Loucy (cell line): ENCODE measurements around the gene NFATC3.

Experiments
- H2AFZ ChIP-seq: fragments of 200-600 bp; sonication (generic); 2 replicates; pipeline ENCODE4 v1.6.0; 2016; ENCODE audit warnings: antibody characterized with exemption, mild to moderate bottlenecking, low read length, moderate library complexity
- H3F3A ChIP-seq: fragments of 200-600 bp; 2 replicates; pipeline ENCODE4 v1.6.0; 2016; ENCODE audit warnings: antibody characterized with exemption, low read depth, mild to moderate bottlenecking
- H3K27me3 ChIP-seq: fragments of 200-600 bp; sonication (generic); 2 replicates; pipeline ENCODE4 v1.6.1; 2014; ENCODE audit warnings: low read length, mild to moderate bottlenecking; ENCODE audit not compliant: insufficient read depth, poor library complexity, severe bottlenecking
- H3K36me3 ChIP-seq: fragments of 200-600 bp; sonication (generic); 2 replicates; pipeline ENCODE4 v1.6.1; 2016; ENCODE audit warnings: low read length; ENCODE audit not compliant: insufficient read depth
- H3K4me1 ChIP-seq: fragments of 200-600 bp; sonication (generic); 2 replicates; pipeline ENCODE4 v1.5.1; 2014; ENCODE audit warnings: low read length, mild to moderate bottlenecking; ENCODE audit not compliant: insufficient read depth, poor library complexity, severe bottlenecking
- H3K4me2 ChIP-seq: fragments of 200-600 bp; sonication (generic); 2 replicates; pipeline ENCODE4 v1.6.0; 2014; ENCODE audit warnings: antibody characterized with exemption, low read length, low read depth, mild to moderate bottlenecking; ENCODE audit not compliant: poor library complexity, severe bottlenecking
- H3K4me3 ChIP-seq: fragments of 200-600 bp; sonication (generic); 2 replicates; pipeline ENCODE4 v1.5.1; 2014; ENCODE audit warnings: low read length, mild to moderate bottlenecking, mixed read lengths; ENCODE audit not compliant: poor library complexity, severe bottlenecking
- H3K79me2 ChIP-seq: fragments of 200-600 bp; sonication (generic); 2 replicates; pipeline ENCODE4 v1.6.1; 2014; ENCODE audit warnings: low read length; ENCODE audit not compliant: insufficient read depth
- H3K9ac ChIP-seq: fragments of 200-600 bp; sonication (generic); 2 replicates; pipeline ENCODE4 v1.6.0; 2014; ENCODE audit warnings: mild to moderate bottlenecking, low read depth, low read length, moderate library complexity; ENCODE audit not compliant: poor library complexity, severe bottlenecking
- H3K9me2 ChIP-seq: fragments of 200-600 bp; sonication (generic); replicated peaks from 2 replicates; pipeline ENCODE4 v1.6.1; 2016; ENCODE audit warnings: low read depth, low read length, mixed read lengths
- H3K9me3 ChIP-seq: fragments of 200-600 bp; sonication (generic); 2 replicates; pipeline ENCODE4 v1.6.1; 2014; ENCODE audit warnings: mild to moderate bottlenecking, antibody characterized with exemption, low read length, low read depth; ENCODE audit not compliant: insufficient read depth
- H4K20me1 ChIP-seq: fragments of 200-600 bp; sonication (generic); 2 replicates; pipeline ENCODE4 v1.6.0; 2014; ENCODE audit warnings: antibody characterized with exemption, low read length, mild to moderate bottlenecking; ENCODE audit not compliant: insufficient read depth, poor library complexity, severe bottlenecking
- EZH2phosphoT487 ChIP-seq: fragments of 200-600 bp; IDR thresholded peaks from 2 replicates; pipeline ENCODE4 v1.6.1; 2018; ENCODE audit warnings: antibody characterized with exemption, mild to moderate bottlenecking, moderate library complexity, borderline replicate concordance
- TF ChIP-seq, protein P1 (sequence below): fragments of 200-600 bp; sonication (generic); conservative IDR thresholded peaks from 2 replicates; pipeline ENCODE4 v1.5.1; 2014; ENCODE audit warnings: mild to moderate bottlenecking, antibody characterized with exemption, low read length

NFATC3 gene

DNA sequence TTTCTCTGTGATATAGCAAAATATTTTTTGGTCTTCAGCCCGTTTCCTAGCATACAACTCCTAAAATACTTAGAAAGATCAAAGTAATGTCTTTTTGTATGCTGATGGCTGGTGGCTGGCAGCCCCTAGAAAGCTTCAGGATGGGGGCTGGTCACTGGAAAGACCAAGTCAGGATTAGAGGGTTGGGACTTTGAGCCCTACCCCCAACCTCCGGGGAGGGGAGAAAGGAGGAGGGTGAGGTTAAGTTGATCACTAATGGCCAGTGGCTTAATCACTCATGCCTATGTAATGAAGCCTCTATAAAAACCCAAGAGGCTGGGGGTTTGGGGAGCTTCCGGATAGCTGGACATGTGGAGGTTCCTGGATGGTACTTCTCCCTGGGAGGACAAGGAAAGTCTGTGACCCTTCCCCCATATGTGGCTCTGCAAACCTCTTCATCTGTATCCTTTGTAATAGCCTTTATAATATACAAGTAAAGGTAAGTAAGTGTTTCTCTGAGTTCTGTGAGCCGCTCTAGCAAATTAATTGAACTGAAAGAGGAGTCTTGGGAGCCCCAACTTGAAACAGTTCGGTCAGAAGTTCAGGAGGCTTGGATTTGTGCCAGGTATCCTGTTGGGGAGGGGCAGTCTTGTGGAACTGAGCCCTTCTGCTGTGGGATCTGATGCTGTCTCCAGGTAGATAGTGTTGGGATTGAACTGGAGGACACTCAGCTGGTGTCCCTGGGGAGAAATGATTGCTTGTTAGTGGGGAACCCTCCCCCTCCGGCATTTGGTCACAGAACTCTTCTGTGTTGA is 182.6 kb downstream of the NFATC3 start:
- Histone ChIP-seq H3K36me3 (no peaks in the 10 kb centered on the region), H3K79me2 (peaks cover 83% of the 10 kb centered on the region), H3K4me1 (peaks cover 25% of the 10 kb centered on the region), H4K20me1 (peaks cover 22% of the 10 kb centered on the region), H3K27me3 (no peaks in the 10 kb centered on the region), H3F3A (no peaks in the 10 kb centered on the region), H3K9me3 (no peaks in the 10 kb centered on the region), H3K9ac (peak overlapping the region; percentile 30), H3K4me3 (no peak overlapping the region), H3K9me2 (no peaks in the 10 kb centered on the region), H2AFZ (no peak overlapping the region), H3K4me2 (peak overlapping the region; percentile 43)
- no peak for TF ChIP-seq EZH2phosphoT487
- TF ChIP-seq, protein P1, sequence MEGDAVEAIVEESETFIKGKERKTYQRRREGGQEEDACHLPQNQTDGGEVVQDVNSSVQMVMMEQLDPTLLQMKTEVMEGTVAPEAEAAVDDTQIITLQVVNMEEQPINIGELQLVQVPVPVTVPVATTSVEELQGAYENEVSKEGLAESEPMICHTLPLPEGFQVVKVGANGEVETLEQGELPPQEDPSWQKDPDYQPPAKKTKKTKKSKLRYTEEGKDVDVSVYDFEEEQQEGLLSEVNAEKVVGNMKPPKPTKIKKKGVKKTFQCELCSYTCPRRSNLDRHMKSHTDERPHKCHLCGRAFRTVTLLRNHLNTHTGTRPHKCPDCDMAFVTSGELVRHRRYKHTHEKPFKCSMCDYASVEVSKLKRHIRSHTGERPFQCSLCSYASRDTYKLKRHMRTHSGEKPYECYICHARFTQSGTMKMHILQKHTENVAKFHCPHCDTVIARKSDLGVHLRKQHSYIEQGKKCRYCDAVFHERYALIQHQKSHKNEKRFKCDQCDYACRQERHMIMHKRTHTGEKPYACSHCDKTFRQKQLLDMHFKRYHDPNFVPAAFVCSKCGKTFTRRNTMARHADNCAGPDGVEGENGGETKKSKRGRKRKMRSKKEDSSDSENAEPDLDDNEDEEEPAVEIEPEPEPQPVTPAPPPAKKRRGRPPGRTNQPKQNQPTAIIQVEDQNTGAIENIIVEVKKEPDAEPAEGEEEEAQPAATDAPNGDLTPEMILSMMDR = no peak

DNA sequence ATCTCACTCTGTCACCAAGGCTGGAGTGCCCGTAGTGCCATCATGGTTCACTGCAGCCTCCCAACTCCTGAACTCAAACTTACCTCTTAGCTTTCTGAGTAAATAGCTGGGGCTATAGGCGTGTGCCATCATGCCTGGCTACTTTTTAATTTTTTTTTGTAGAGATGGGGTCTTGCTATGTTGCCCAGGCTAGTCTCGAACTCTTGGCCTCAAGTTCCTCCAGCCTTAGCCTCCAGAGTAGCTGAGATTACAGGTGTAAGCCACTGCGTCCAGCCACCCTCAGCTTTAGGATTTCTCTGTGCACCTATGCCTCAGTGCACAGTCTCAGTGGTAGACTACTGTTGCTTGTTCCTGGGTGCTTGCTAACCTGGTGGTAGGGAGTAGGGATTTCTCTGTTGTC is 184.6 kb downstream of the NFATC3 start:
- Histone ChIP-seq H3K79me2 (peaks cover 99% of the 10 kb centered on the region), H3K4me1 (peaks cover 40% of the 10 kb centered on the region), H4K20me1 (peaks cover 22% of the 10 kb centered on the region), H2AFZ (no peak overlapping the region), H3K9me3 (no peaks in the 10 kb centered on the region), H3F3A (no peaks in the 10 kb centered on the region), H3K9ac (peak overlapping the region; percentile 14), H3K4me2 (no peak overlapping the region), H3K9me2 (no peaks in the 10 kb centered on the region), H3K27me3 (no peaks in the 10 kb centered on the region), H3K4me3 (no peak overlapping the region), H3K36me3 (peaks cover 12% of the 10 kb centered on the region; the same call in 1 of the 2 replicates)
- TF ChIP-seq, protein P1 = no peak
- no peak for TF ChIP-seq EZH2phosphoT487

GRCh38 chr16:68270353-68270752 is 185.2 kb downstream of the NFATC3 start:
- no peak overlapping the region for H3K4me3 ChIP-seq
- peaks cover 15% of the 10 kb centered on the region; the same call in 1 of the 2 replicates for H3K36me3 ChIP-seq
- H3K9me3 ChIP-seq = no peaks in the 10 kb centered on the region
- H3K9me2 ChIP-seq = no peaks in the 10 kb centered on the region
- no peaks in the 10 kb centered on the region for H3F3A ChIP-seq
- no peak for TF ChIP-seq EZH2phosphoT487
- TF ChIP-seq, protein P1 = no peak
- H3K4me1 ChIP-seq = peaks cover 44% of the 10 kb centered on the region
- no peak overlapping the region for H2AFZ ChIP-seq
- peaks cover 97% of the 10 kb centered on the region for H3K79me2 ChIP-seq
- no peak overlapping the region for H3K4me2 ChIP-seq
- peaks cover 22% of the 10 kb centered on the region for H4K20me1 ChIP-seq
- H3K9ac ChIP-seq = peak overlapping the region; percentile 14
- H3K27me3 ChIP-seq = no peaks in the 10 kb centered on the region
